Epithelial cell of umbilical artery (primary cell): ENCODE results near the gene SSU72. TPM values are rescaled to one million over a fixed set of nuclear protein-coding genes. Genes with fewer than 3 reads are reported as not detected.

Source experiments
- total RNA-seq: library from RNA; depleted of rRNA; stranded (reverse); fragments of >200 nt; gene quantifications from 2 replicates; pipeline ENCODE4 v1.2.3, GENCODE V29; 2014

The SSU72 gene
- total RNA-seq: 67.0 and 82.2 TPM in 2 replicates

GRCh38 chr1:1574721-1575537 lies at the start of gene SSU72:
TSS of gene SSU72 (minus strand) at chr1:1574863. CDS start at chr1:1574557, 306 bp downstream.

GRCh38 chr1:1615256-1616044 lies 40.8 kb upstream of the SSU72 start, which contains the start of gene MIB2:
TSS of gene MIB2 (plus strand) at chr1:1615500. CDS start at chr1:1623453, 7,953 bp downstream.

GRCh38 chr1:1599935-1600860 lies 25.5 kb upstream of the SSU72 start, which contains the start of gene FNDC10:
TSS of gene FNDC10 (minus strand) at chr1:1600135. CDS start at chr1:1600015, 120 bp downstream.

GRCh38 chr1:1540090-1540817 lies 34.4 kb downstream of the SSU72 start, which contains the start of gene TMEM240:
TSS of gene TMEM240 (minus strand) at chr1:1540624. CDS start at chr1:1540346, 278 bp downstream.

GRCh38 chr1:1511533-1512285 lies 63.0 kb downstream of the SSU72 start, which contains the start of gene ATAD3A:
TSS of gene ATAD3A (plus strand) at chr1:1512162. CDS start at chr1:1512269, 107 bp downstream.

Other genes starting within 250 kb of the SSU72 start
- under 0.01 and 0.30 TPM in 2 replicates for gene TAS1R3, start 243.6 kb downstream of the SSU72 start, total RNA-seq
- gene DVL1, start 225.4 kb downstream of the SSU72 start, total RNA-seq: 39.2 and 48.4 TPM in 2 replicates
- 1.6 and 2.1 TPM in 2 replicates for gene MXRA8, start 216.3 kb downstream of the SSU72 start, total RNA-seq
- 113 and 146 TPM in 2 replicates for gene AURKAIP1, start 199.7 kb downstream of the SSU72 start, total RNA-seq
- 82.2 and 111 TPM in 2 replicates for gene CCNL2, start 175.5 kb downstream of the SSU72 start, total RNA-seq
- gene MRPL20, start 167.6 kb downstream of the SSU72 start, total RNA-seq: 122 and 126 TPM in 2 replicates
- gene ANKRD65, start 153.6 kb downstream of the SSU72 start, total RNA-seq: under 0.01 TPM in 1 of 2 replicates, not detected in the other
- 0.91 and 1.6 TPM in 2 replicates for gene VWA1, start 139.2 kb downstream of the SSU72 start, total RNA-seq
- gene ATAD3C, start 125.2 kb downstream of the SSU72 start, total RNA-seq: not detected in 2 replicates
- gene ATAD3B, start 103.1 kb downstream of the SSU72 start, total RNA-seq: 28.1 and 28.3 TPM in 2 replicates
- 39.5 and 49.0 TPM in 2 replicates for gene ATAD3A, start 62.7 kb downstream of the SSU72 start, total RNA-seq
- gene TMEM240, start 34.2 kb downstream of the SSU72 start, total RNA-seq: 2.9 and 4.1 TPM in 2 replicates
- gene FNDC10, start 25.3 kb upstream of the SSU72 start, total RNA-seq: 0.15 and 0.65 TPM in 2 replicates
- gene MIB2, start 40.6 kb upstream of the SSU72 start, total RNA-seq: 27.6 and 54.3 TPM in 2 replicates
- 0.61 and 0.97 TPM in 2 replicates for gene MMP23B, start 57.3 kb upstream of the SSU72 start, total RNA-seq
- gene CDK11B, start 84.1 kb upstream of the SSU72 start, total RNA-seq: 6.7 and 8.8 TPM in 2 replicates
- 16.6 and 17.9 TPM in 2 replicates for gene SLC35E2B, start 117.9 kb upstream of the SSU72 start, total RNA-seq
- 12.7 and 14.1 TPM in 2 replicates for gene CDK11A, start 149.5 kb upstream of the SSU72 start, total RNA-seq
- gene NADK, start 203.6 kb upstream of the SSU72 start, total RNA-seq: 36.1 and 54.7 TPM in 2 replicates